GM23338 (cell line): ENCODE measurements around the gene SLC28A1.

Experiments used
- CREB1 ChIP-seq: fragments of 250-450 bp; sonication (Bioruptor Pico); IDR thresholded peaks from 2 replicates; pipeline ENCODE4 v1.5.0; 2020; ENCODE audit warnings: low read depth, mild to moderate bottlenecking, moderate library complexity
- EZH2 ChIP-seq: fragments of 200-600 bp; sonication (generic); IDR thresholded peaks from one replicate; pipeline ENCODE4 v1.8.0; 2017; ENCODE audit warnings: antibody characterized with exemption, mild to moderate bottlenecking, low read depth; ENCODE audit not compliant: unreplicated experiment
- EZH2phosphoT487 ChIP-seq: fragments of 200-600 bp; sonication (generic); IDR thresholded peaks from one replicate; pipeline ENCODE4 v1.8.1; 2018; ENCODE audit warnings: antibody characterized with exemption; ENCODE audit not compliant: unreplicated experiment
- JUNB ChIP-seq: IDR thresholded peaks from one replicate; pipeline ENCODE4 v1.6.1; 2016; ENCODE audit warnings: antibody characterized with exemption; ENCODE audit not compliant: unreplicated experiment
- POLR2AphosphoS5 ChIP-seq: IDR thresholded peaks from 2 replicates; pipeline ENCODE4 v1.6.1; 2016; ENCODE audit warnings: antibody characterized with exemption, low read depth
- STAT1 ChIP-seq: IDR thresholded peaks from one replicate; pipeline ENCODE4 v1.6.1; 2016; ENCODE audit warnings: antibody characterized with exemption; ENCODE audit not compliant: unreplicated experiment
- TF ChIP-seq, protein P1 (sequence below), 2 experiments: fragments of 200-600 bp in 1 of 2; sonication (generic) in 1 of 2; conservative IDR thresholded peaks; 2 replicates each; pipeline versions ENCODE4 v1.5.1 to v1.6.1; 2016 to 2017; ENCODE audit warnings: antibody characterized with exemption in 2 of 2, low read depth in 2 of 2, mild to moderate bottlenecking in 2 of 2, moderate library complexity in 1 of 2
- TF ChIP-seq, protein P2 (sequence below): IDR thresholded peaks from one replicate; pipeline ENCODE4 v1.6.1; 2018; ENCODE audit warnings: antibody characterized with exemption; ENCODE audit not compliant: unreplicated experiment

DNA sequence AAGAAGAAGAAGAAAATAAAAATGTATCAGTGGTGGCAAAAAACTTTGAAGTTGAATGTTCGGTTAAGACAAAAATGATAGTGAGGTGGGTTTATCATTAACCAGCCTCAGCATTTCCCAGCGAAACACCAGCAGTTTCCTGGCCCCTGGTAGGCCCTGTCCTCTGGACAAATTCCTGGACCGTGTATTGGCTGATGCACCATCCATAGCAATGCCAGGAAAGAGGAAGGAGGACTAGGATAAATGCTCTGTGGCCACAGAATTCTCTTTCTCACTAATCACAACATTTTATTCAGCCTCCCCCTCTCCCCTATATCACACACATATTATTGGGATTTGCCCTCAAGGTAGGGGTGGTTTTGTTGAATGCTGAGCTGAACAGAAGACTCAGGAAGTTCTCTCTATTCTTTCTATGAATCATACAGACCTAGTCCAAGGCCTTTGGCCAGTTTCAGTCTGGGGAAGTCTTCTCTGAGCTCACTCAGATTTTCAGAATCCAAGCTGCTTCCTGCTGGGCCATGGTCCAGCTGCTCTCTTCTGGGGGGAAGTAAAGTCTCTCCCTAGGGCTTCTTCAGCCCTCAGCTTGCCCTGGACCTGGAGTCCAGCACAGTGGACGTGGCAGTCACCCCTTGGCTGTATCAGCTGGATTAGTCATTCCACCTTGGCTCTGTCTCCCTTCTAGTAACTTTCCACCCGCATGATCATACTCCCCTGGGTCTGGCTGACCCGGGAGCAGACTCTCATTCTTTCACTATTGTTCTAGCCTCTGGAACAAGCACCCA lies 27.6 kb downstream of the SLC28A1 start:
- TF ChIP-seq, protein P1, sequence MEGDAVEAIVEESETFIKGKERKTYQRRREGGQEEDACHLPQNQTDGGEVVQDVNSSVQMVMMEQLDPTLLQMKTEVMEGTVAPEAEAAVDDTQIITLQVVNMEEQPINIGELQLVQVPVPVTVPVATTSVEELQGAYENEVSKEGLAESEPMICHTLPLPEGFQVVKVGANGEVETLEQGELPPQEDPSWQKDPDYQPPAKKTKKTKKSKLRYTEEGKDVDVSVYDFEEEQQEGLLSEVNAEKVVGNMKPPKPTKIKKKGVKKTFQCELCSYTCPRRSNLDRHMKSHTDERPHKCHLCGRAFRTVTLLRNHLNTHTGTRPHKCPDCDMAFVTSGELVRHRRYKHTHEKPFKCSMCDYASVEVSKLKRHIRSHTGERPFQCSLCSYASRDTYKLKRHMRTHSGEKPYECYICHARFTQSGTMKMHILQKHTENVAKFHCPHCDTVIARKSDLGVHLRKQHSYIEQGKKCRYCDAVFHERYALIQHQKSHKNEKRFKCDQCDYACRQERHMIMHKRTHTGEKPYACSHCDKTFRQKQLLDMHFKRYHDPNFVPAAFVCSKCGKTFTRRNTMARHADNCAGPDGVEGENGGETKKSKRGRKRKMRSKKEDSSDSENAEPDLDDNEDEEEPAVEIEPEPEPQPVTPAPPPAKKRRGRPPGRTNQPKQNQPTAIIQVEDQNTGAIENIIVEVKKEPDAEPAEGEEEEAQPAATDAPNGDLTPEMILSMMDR (conservative IDR thresholded peaks at IDR 0.05; ENCODE audit: low read depth in 2 of 2): no peak
- TF ChIP-seq EZH2 (no peak), JUNB (no peak), EZH2phosphoT487 (no peak), CREB1 (CRISPR knock-in tag) (no peak), POLR2AphosphoS5 (no peak), STAT1 (no peak)
- TF ChIP-seq, protein P2, sequence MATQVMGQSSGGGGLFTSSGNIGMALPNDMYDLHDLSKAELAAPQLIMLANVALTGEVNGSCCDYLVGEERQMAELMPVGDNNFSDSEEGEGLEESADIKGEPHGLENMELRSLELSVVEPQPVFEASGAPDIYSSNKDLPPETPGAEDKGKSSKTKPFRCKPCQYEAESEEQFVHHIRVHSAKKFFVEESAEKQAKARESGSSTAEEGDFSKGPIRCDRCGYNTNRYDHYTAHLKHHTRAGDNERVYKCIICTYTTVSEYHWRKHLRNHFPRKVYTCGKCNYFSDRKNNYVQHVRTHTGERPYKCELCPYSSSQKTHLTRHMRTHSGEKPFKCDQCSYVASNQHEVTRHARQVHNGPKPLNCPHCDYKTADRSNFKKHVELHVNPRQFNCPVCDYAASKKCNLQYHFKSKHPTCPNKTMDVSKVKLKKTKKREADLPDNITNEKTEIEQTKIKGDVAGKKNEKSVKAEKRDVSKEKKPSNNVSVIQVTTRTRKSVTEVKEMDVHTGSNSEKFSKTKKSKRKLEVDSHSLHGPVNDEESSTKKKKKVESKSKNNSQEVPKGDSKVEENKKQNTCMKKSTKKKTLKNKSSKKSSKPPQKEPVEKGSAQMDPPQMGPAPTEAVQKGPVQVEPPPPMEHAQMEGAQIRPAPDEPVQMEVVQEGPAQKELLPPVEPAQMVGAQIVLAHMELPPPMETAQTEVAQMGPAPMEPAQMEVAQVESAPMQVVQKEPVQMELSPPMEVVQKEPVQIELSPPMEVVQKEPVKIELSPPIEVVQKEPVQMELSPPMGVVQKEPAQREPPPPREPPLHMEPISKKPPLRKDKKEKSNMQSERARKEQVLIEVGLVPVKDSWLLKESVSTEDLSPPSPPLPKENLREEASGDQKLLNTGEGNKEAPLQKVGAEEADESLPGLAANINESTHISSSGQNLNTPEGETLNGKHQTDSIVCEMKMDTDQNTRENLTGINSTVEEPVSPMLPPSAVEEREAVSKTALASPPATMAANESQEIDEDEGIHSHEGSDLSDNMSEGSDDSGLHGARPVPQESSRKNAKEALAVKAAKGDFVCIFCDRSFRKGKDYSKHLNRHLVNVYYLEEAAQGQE: no peak
